ENCODE measurements around the gene HS6ST3.
A peak's percentile ranks its signal among the peaks of the same experiment; 100 is the strongest.
"Not testable (repeated sequence)": the region's sequence is repeated elsewhere in the genome, so short reads cannot be mapped to it uniquely, and the experiment has no call there.

The HS6ST3 gene

GRCh38 chr13:96091164-96092117, 1.5 kb downstream of the HS6ST3 start:
- no peak for DNase-seq (ENCODE audit: low spot score)

DNA sequence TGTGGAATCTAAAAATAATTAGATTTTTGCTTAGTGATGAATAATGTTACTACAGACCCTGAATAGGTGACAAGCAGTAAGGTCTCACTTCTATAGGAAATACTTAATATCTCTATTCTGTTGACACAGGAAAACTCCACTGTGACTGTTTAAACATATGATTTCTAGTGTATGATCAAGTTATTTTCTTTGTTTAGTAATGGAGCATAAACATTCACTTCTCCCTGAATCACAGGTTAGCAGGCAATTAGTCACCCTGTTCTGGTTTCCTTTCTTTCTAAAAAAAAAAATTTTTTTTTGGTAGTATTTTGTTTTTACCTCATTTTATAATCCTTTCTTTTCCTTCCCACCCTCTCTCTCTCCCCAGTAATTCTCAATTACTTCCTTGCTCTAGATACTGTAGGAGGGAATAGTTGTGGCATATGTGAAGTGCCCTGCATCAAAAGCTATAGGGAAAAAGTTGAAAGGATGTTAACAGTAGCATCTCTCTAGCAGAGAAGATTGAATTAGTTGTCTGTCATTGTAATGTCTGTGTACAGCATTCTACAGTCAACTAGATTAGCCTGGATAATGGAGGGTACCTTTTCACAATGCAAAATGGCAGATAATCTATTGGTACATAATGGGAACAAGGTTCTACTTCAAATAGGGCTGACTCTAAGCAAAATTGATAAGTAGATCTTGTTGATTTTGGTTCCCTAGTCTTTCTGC, 3.5 kb downstream of the HS6ST3 start:
- no peak for DNase-seq (ENCODE audit: low spot score)

DNA sequence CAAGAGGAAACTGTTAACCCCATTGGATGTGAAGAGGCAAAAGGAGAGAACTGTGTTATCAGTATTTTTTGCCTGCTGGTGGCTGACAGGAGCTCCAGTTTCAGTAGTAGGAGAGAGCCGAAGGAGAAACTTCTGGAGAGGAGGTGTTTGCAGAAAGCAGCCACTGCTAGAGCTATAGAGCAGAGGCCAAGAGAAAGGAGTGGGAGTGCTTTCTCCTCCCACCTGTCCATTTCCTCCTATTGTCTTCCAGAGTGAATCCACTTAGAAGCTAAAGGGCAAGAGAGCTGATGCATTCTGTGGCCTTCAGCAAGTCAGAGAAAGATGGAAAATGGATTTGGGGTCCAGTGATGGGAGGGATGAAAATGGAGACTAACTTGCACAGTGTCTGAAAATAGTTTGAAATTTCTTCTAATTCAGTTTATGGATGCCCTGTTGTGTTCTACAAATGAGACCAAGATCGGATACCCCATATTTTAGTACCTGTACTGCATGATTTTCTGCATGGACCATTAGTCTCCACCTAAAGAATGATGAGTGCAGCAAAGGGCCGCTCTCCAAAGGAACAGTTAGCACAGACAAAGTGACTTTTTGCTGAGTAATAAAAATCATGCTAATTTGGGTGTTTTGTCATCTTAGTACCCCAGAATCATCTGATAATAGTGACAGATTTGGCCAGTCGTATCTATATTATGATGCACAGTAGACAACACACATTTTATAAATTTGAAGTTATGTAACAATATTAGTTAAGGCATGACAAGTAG, 10.7 kb downstream of the HS6ST3 start:
- no peak for DNase-seq (ENCODE audit: low spot score)

- DNase-seq (ENCODE audit: low spot score): no peak
Measured at GRCh38 chr13:96104516-96104915, 14.6 kb downstream of the HS6ST3 start.

- not testable (repeated sequence) for DNase-seq (ENCODE audit: low spot score)
Measured at GRCh38 chr13:96108072-96108471, 18.2 kb downstream of the HS6ST3 start.

GRCh38 chr13:96109125-96109524, 19.2 kb downstream of the HS6ST3 start:
- DNase-seq (ENCODE audit: low spot score): no peak

- no peak for DNase-seq (ENCODE audit: low spot score)
Measured at GRCh38 chr13:96112936-96113335, 23.0 kb downstream of the HS6ST3 start.

- DNase-seq (ENCODE audit: low spot score): not testable (repeated sequence)
Measured at GRCh38 chr13:96115368-96115767, 25.5 kb downstream of the HS6ST3 start.

GRCh38 chr13:96119921-96120320, 30.0 kb downstream of the HS6ST3 start:
- DNase-seq (ENCODE audit: low spot score): no peak

DNA sequence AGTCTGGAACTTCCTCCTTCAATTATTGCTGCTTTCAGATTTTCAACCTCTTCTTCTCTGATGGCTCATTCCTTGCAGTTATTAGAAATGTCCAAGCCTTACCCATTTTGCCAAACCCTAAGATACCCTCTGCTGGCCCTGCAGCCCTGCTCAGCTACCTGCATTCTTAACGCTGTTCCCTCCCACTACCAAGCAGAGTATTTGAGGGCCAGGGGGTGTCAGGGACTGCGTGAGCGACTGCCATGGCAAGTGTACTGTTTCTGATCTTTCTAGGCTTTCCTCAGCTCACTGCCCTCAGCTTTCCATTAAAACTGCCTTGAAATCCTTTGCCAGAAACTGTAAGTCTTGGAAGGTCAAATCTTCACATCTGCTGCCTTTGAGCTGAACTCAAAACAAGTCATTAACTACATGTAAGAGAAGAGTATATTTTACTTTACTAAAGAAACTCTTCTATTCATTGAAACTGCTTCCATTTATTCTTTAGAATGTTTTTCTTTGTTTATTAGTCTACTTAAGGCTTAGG, 41.0 kb downstream of the HS6ST3 start:
- no peak for DNase-seq (ENCODE audit: low spot score)

DNA sequence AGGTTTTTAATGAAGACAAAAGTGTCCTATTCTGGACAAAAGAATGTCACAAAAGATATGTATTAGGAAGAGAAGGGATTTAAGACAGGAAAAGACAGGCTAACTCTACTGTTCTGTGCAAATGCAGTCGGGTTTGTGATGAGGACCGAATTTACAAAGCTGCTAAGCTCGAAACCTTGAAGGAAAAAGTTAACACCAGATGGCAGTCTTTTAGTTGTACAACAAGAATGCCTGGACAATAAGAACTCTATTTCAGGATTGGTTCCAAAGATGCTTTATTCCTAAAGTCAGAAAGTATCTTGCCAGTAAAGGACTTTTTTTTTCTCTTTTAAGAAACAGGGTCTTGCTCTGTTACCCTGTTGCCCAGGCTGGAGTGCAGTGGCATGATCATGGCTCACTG, 51.1 kb downstream of the HS6ST3 start:
- peak; percentile 20 for DNase-seq (ENCODE audit: low spot score)

- no peak for DNase-seq (ENCODE audit: low spot score)
Measured at GRCh38 chr13:96159725-96160124, 69.8 kb downstream of the HS6ST3 start.

GRCh38 chr13:96161141-96161540, 71.2 kb downstream of the HS6ST3 start:
- no peak for DNase-seq (ENCODE audit: low spot score)

DNA sequence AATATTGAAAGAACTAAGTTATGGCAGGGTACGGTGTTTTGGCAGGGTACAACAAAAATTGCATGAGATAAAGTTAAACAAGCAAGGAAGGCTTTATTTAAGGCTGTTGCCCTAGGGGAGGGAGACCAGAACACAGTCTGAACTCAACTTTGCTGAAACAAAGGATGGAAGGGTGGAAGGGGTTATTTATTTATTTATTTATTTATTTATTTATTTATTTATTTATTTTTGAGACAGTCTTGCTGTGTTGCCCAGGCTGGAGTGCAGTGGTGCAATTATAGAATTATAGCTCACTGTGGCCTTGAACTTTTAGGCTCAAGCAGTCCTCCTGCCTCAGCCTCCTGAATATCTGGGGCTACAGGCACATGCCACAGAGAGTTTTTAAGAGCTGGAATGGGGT, 75.9 kb downstream of the HS6ST3 start:
- DNase-seq (ENCODE audit: low spot score): no peak

DNA sequence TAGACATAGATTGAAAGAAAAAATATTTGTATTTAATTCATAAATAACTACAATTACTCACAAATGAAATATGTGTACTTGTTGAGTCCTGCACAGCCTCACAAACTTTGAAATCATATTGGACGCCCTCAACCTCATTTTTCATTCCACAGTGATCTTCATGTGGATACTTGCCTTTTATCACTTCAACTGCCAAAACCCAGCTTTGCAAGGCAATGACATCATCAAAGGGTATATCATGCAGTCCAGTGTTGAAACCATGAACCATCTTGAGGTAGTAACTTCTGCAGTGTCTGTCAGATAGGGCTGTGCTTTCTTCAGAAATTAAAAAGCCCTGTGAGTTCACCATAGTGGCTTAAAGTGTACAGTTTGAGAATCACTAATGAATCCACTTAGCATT, 82.2 kb downstream of the HS6ST3 start:
- DNase-seq (ENCODE audit: low spot score): no peak

GRCh38 chr13:96178759-96179158, 88.9 kb downstream of the HS6ST3 start:
- no peak for DNase-seq (ENCODE audit: low spot score)

GRCh38 chr13:96179309-96179708, 89.4 kb downstream of the HS6ST3 start:
- DNase-seq (ENCODE audit: low spot score): no peak

GRCh38 chr13:96181911-96182310, 92.0 kb downstream of the HS6ST3 start:
- no peak for DNase-seq (ENCODE audit: low spot score)

- DNase-seq (ENCODE audit: low spot score): no peak
Measured at GRCh38 chr13:96185818-96186217, 95.9 kb downstream of the HS6ST3 start.

GRCh38 chr13:96191367-96191766, 101.5 kb downstream of the HS6ST3 start:
- DNase-seq (ENCODE audit: low spot score): no peak

DNA sequence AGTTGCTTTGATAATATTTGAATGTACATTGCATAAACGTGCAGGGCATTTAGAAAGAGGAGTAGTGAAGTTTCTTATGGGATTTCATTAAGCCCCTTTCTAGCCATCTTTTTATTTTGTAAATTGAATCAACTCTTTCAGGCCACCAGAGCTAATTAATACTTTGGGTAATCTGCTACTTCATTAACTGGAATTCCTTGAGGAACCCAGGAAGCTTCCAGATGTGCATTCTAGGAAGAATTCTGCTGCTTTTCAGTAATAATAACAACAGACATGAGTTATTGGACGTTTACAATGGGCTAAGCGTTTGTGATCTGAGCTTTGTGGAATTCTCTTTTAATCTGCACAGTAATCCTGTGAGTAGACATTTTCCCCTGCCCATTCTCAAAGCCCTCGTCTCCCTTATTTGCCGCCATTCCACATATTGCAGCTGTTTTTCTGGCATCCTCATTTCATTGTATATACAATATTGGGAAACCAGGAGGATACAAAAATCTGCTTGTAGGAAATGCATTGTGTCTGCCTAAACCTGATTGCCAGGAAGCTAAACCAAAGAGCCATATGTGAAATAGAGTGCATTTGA, 103.9 kb downstream of the HS6ST3 start:
- DNase-seq (ENCODE audit: low spot score): no peak

- no peak for DNase-seq (ENCODE audit: low spot score)
Measured at GRCh38 chr13:96198038-96198437, 108.1 kb downstream of the HS6ST3 start.

Data from SW480 (cell line).